Measurements from ENCODE around the gene NABP2.
"Not testable (repeated sequence)": the region's sequence is repeated elsewhere in the genome, so short reads cannot be mapped to it uniquely, and the experiment has no call there.

NABP2 gene

GRCh38 chr12:56262955-56263354 is 38.8 kb downstream of the NABP2 start:
- not testable (repeated sequence) for DNase-seq (ENCODE audit: low read depth, low spot score); H3K4me3 ChIP-seq (ENCODE audit: low read length)

GRCh38 chr12:56266068-56266692 is 42.0 kb downstream of the NABP2 start:
- H3K4me3 ChIP-seq (ENCODE audit: low read length) = peak overlapping the region; percentile 77
- DNase-seq (ENCODE audit: low read depth, low spot score) = not testable (repeated sequence)

GRCh38 chr12:56266693-56267442 is 42.7 kb downstream of the NABP2 start, which contains the start of gene COQ10A:
COQ10A (plus strand) TSS chr12:56266942; CDS start chr12:56267119, 177 bp downstream.
- peak; percentile 80 for DNase-seq (ENCODE audit: low read depth, low spot score)
- peak within 1 kb of the TSS; percentile 77 for H3K4me3 ChIP-seq (ENCODE audit: low read length)

GRCh38 chr12:56267443-56268071 is 43.4 kb downstream of the NABP2 start:
- peak overlapping the region; percentile 77 for H3K4me3 ChIP-seq (ENCODE audit: low read length)
- DNase-seq (ENCODE audit: low read depth, low spot score) = no peak

GRCh38 chr12:56271031-56271430 is 46.9 kb downstream of the NABP2 start:
- no peak overlapping the region for H3K4me3 ChIP-seq (ENCODE audit: low read length)
- DNase-seq (ENCODE audit: low read depth, low spot score) = no peak

- not testable (repeated sequence) for DNase-seq (ENCODE audit: low read depth, low spot score)
These were observed 48.3 kb downstream of the NABP2 start for GRCh38 chr12:56272468-56272867.

GRCh38 chr12:56274299-56274698 is 50.2 kb downstream of the NABP2 start:
- H3K4me3 ChIP-seq (ENCODE audit: low read length) = no peak overlapping the region

More at GRCh38 chr12:56272468-56272867, 48.3 kb downstream of the NABP2 start:
- not testable (repeated sequence) for H3K4me3 ChIP-seq (ENCODE audit: low read length)

GRCh38 chr12:56278905-56279304 is 54.8 kb downstream of the NABP2 start:
- no peak for DNase-seq (ENCODE audit: low read depth, low spot score)
- no peak overlapping the region for H3K4me3 ChIP-seq (ENCODE audit: low read length)

More at GRCh38 chr12:56274299-56274698, 50.2 kb downstream of the NABP2 start:
- DNase-seq (ENCODE audit: low read depth, low spot score) = no peak
